Calu3 (cell line): Measurements from ENCODE around the gene DRAM1. TPM values are rescaled to one million over a fixed set of nuclear protein-coding genes. Genes with fewer than 3 reads are reported as not detected.
A peak's percentile ranks its signal among the peaks of the same experiment; 100 is the strongest.

Source experiments
- BruUV-seq: library from RNA; stranded (reverse); fragments of 400-500 nt; replicated peaks from 2 replicates; lab custom pipeline; 2021; lab: Mats Ljungman, UMichigan
- CTCF ChIA-PET: fragments of 300-600 bp; sonication (Branson Sonifier 250); formaldehyde crosslinking; loops from one replicate; lab custom pipeline; 2022; ENCODE audit warnings: antibody characterized with exemption; lab: Charles Lee
- DNase-seq: peaks from one replicate; pipeline ENCODE4 v3.0.0; 2022
- H3K27ac Mint-ChIP-seq: one replicate; pipeline ENCODE4 v1.8.0; 2022; ENCODE audit warnings: mixed read lengths; ENCODE audit not compliant: unreplicated experiment
- H3K27me3 Mint-ChIP-seq: one replicate; pipeline ENCODE4 v1.8.0; 2022; ENCODE audit warnings: mixed read lengths; ENCODE audit not compliant: unreplicated experiment
- H3K36me3 Mint-ChIP-seq: one replicate; pipeline ENCODE4 v1.8.0; 2022; ENCODE audit warnings: mild to moderate bottlenecking, moderate library complexity, mixed read lengths; ENCODE audit not compliant: insufficient read depth, unreplicated experiment
- H3K4me1 Mint-ChIP-seq: one replicate; pipeline ENCODE4 v1.8.0; 2022; ENCODE audit warnings: mild to moderate bottlenecking, low read depth, mixed read lengths; ENCODE audit not compliant: unreplicated experiment
- H3K4me3 Mint-ChIP-seq: one replicate; pipeline ENCODE4 v1.8.0; 2022; ENCODE audit warnings: mild to moderate bottlenecking, low read depth, moderate library complexity, mixed read lengths; ENCODE audit not compliant: unreplicated experiment
- H3K9me3 Mint-ChIP-seq: one replicate; pipeline ENCODE4 v1.8.0; 2022; ENCODE audit warnings: low read depth, mixed read lengths; ENCODE audit not compliant: unreplicated experiment
- intact Hi-C: fragments of 100-400 bp; cut with micrococcal nuclease; formaldehyde crosslinking; loops from one replicate; pipeline ENCODE4 v1.10.0; 2022; ENCODE audit not compliant: unreplicated experiment
- total RNA-seq: library from RNA; stranded (reverse); gene quantifications from 2 replicates; pipeline ENCODE4 v1.2.3, GENCODE V29; 2022
- TF ChIP-seq, protein P1 (sequence below): fragments of 200-600 bp; IDR thresholded peaks from one replicate; pipeline ENCODE4 v1.8.0; 2022; ENCODE audit warnings: antibody characterized with exemption; ENCODE audit not compliant: unreplicated experiment

DRAM1 gene
- total RNA-seq, 1 experiment from 2014 or later: 28.1 TPM

DNA sequence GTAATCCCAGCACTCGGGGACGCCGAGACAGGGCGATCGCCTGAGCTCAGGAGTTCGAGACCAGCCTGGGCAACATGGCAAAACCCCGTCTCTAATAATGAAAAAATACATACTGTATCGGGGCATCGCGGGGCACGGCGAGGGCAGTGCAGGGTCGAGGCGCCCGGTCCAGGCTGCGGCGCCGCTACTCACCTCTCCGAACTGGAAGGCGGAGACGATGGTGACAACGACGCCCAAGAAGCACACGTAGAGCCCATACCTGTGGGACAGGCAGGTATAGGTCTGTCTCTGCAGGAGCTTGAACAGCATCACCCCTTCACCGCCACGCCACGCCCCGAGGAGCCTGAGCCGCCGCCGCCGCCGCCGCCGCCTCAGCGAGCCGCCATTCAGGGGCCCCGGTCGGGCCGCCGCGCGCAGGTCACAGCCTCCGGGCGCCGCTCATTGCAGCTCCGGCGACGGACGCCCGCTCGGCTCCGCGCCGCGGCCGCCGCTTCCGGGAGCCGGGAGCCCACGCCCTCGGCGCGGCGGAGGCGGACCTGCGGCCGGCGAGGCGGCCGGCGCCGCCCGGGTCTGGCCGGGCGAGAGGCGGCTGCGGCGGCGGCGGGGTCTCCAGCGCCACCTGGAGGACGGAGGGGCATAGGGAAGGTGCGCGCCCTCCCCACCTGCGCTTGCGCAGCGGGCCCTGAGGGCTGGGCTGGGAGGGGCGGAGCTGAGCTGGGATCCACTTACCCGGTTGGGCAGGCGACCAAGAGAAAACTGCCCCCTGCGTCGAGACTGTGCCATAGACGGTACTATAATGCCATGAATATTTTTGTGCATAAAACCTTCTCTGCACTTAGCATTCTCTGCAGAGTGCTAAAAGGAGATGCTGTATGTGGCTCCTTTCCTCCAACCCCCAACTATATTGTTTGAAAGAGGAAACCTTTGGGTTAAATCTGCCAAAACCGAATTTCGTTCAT is 46.7 kb upstream of the DRAM1 start, which contains the start of gene GNPTAB:
Gene GNPTAB, minus strand, starts transcription at position 593 of the 959 bp plus-strand sequence. Its CDS starts 284 bp downstream, at position 309.
- TF ChIP-seq, protein P1, sequence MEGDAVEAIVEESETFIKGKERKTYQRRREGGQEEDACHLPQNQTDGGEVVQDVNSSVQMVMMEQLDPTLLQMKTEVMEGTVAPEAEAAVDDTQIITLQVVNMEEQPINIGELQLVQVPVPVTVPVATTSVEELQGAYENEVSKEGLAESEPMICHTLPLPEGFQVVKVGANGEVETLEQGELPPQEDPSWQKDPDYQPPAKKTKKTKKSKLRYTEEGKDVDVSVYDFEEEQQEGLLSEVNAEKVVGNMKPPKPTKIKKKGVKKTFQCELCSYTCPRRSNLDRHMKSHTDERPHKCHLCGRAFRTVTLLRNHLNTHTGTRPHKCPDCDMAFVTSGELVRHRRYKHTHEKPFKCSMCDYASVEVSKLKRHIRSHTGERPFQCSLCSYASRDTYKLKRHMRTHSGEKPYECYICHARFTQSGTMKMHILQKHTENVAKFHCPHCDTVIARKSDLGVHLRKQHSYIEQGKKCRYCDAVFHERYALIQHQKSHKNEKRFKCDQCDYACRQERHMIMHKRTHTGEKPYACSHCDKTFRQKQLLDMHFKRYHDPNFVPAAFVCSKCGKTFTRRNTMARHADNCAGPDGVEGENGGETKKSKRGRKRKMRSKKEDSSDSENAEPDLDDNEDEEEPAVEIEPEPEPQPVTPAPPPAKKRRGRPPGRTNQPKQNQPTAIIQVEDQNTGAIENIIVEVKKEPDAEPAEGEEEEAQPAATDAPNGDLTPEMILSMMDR: no peak
- no TSS peak for BruUV-seq
- DNase-seq: peak; percentile 97
- Mint-ChIP-seq H3K27ac (peak within 1 kb of the TSS; percentile 73), H3K36me3 (peaks cover 12% of the 10 kb centered on the region), H3K27me3 (no peaks in the 10 kb centered on the region), H3K9me3 (no peaks in the 10 kb centered on the region), H3K4me3 (peak within 1 kb of the TSS; percentile 92), H3K4me1 (peaks cover 8% of the 10 kb centered on the region)
- intact Hi-C loops: loop anchor here (2.0 to 10.0 kb wide), 3 partner anchors 38 to 256 kb away; no protein-coding TSS in a partner anchor
- CTCF ChIA-PET: interaction anchor here (0.5 to 2.2 kb wide), 19 partner anchors 9 to 1847 kb away, joined by 3 to 19 read pairs (median 4); partner anchors contain the start of genes DRAM1 and WASHC3

- no peaks in the 10 kb centered on the region for H3K9me3 Mint-ChIP-seq
- CTCF ChIA-PET: no interaction called here
- H3K27ac Mint-ChIP-seq: no peak overlapping the region
- H3K4me1 Mint-ChIP-seq: peaks cover 8% of the 10 kb centered on the region
- no peaks in the 10 kb centered on the region for H3K27me3 Mint-ChIP-seq
- DNase-seq: no peak
- H3K36me3 Mint-ChIP-seq: peaks cover 12% of the 10 kb centered on the region
- intact Hi-C loops: loop anchor here (5.0 to 10.0 kb wide), 2 partner anchors 40 to 257 kb away; no protein-coding TSS in a partner anchor
- TF ChIP-seq, protein P1: no peak
- H3K4me3 Mint-ChIP-seq: no peak overlapping the region
- no TSS peak for BruUV-seq
Measured at GRCh38 chr12:101832030-101832429, 45.4 kb upstream of the DRAM1 start.

DNA sequence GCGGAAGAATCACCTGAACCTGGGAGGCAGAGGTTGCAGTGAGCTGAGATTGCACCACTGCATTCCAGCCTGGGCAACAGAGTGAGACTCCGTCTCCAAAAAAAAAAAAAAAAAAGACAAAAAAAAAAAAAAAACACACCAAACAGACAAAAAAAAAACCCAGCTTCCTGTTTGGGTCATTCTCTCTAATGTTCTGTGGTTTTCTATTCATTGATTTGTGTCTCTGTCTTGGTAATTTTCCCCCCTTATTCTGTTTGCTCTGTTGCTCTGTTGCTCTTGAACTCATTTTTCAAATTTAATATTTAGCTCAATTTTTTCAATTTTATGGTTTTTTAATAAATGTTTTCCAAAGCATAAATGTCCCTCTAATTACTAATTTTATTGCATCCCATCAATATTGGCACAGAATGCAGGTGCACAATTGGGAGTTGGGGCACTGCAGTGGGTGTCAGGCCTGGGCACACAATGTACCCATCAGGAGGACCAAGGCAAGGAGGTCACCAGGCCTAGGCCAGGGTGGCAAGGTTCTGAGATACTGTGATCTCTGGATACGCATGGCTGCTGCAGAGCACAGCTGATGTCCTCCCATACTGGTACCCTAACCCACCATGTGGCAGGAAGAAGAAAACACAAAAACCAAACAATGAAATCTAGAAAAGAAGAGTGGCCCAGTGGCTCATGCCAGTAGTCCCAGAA is 38.6 kb upstream of the DRAM1 start:
- Mint-ChIP-seq H3K36me3 (no peaks in the 10 kb centered on the region), H3K27ac (no peak overlapping the region), H3K27me3 (no peaks in the 10 kb centered on the region), H3K4me1 (no peaks in the 10 kb centered on the region), H3K4me3 (no peak overlapping the region), H3K9me3 (no peaks in the 10 kb centered on the region)
- intact Hi-C loops: loop anchor here (2.0 to 10.0 kb wide), 2 partner anchors 66 to 264 kb away; no protein-coding TSS in a partner anchor
- TF ChIP-seq, protein P1: no peak
- no peak for DNase-seq
- CTCF ChIA-PET: interaction anchor here (0.6 to 2.8 kb wide), 4 partner anchors 8 to 310 kb away, joined by 3 to 14 read pairs (median 8); partner anchors contain the start of gene GNPTAB
- BruUV-seq: no TSS peak
